ENCODE results near the gene CSRP1.
A peak's percentile ranks its signal among the peaks of the same experiment; 100 is the strongest.

DNA sequence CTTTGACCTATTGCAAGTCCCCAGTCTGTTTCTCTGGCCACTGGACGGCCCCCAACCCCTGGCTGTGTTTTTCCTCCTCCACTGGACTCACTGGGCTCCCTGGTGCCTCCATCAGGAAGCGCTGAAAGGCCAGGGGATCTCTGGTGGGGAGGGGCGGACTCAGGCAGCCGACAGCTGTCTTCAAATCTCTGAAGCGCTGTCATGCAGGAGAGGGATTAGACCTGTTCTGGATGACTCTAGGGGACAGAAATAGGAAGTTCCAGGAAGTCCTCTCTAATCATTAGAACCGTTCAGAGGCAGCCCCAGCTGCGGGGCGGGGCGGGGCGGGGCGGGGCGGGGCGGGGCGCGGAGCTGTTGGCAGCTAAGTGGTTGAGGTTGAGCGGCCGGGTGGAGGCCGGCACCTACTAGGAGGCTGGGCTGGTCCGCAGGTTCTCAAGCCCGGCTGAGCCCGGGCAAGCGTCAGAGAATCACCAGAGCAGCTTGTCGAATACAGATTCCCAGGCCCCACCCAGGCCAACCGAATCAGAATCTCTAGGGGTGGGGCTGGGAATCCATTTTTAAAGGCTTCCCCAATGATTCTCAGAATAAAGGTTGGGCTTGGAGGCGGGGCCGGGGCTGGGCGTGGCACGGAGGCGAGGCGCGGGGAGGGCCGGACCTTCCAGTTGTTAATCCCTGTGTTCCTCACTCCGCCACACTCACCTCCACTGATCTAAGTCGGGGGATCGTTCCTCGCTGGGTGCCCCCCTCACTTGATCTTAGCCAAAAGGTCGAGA is 26.5 kb downstream of the CSRP1 start:
- TF ChIP-seq CTCF (IDR thresholded peaks at IDR 0.05) (peak in 2 of 4 experiments; percentile 6 to 9), POLR2A (IDR thresholded peaks at IDR 0.05) (peak; percentile 38 to 44)
